Right lobe of liver (tissue), 6 donors: ENCODE results near the gene KRT26. TPM values are rescaled to one million over a fixed set of nuclear protein-coding genes. Genes with fewer than 3 reads are reported as not detected.

Experiments used
- ATAC-seq, 4 donors: fragments of 200-7000 bp; cut with Tn5 transposase; one replicate each; pipeline ENCODE4 v1.9.1; 2020; ENCODE audit warnings: mild to moderate bottlenecking in 4 of 4, moderate library complexity in 4 of 4
- DNase-seq, 3 donors: peaks; one replicate each; pipeline ENCODE4 v3.0.0-alpha.2; 2020
- H3K27ac ChIP-seq, 3 donors: fragments of 200-600 bp; one replicate each; pipeline ENCODE4 v1.8.0; 2022
- H3K27me3 ChIP-seq, 2 donors: fragments of 200-600 bp; one replicate each; pipeline ENCODE4 v1.8.0; 2022
- H3K36me3 ChIP-seq, 4 donors: fragments of 200-600 bp; sonication (generic) in 1 of 4; one replicate each; pipeline versions ENCODE4 v1.5.1 to v1.8.0; 2017 to 2022; ENCODE audit warnings: control low read depth in 1 of 4
- H3K4me1 ChIP-seq, 4 donors: fragments of 200-600 bp; sonication (generic) in 1 of 4; one replicate each; pipeline versions ENCODE4 v1.5.1 to v1.8.0; 2017 to 2022; ENCODE audit warnings: control low read depth in 1 of 4
- H3K4me3 ChIP-seq, 3 donors: fragments of 200-600 bp; one replicate each; pipeline ENCODE4 v1.8.0; 2022
- H3K9me3 ChIP-seq, 4 donors: fragments of 200-600 bp; sonication (generic) in 1 of 4; one replicate each; pipeline versions ENCODE4 v1.5.1 to v1.8.0; 2017 to 2022; ENCODE audit warnings: control low read depth in 1 of 4
- POLR2A ChIP-seq: fragments of 450-650 bp; IDR thresholded peaks from one replicate; pipeline ENCODE4 v1.6.1; 2017; ENCODE audit warnings: antibody characterized with exemption, mild to moderate bottlenecking
- WGBS: methylation state at CpG from one replicate; pipeline ENCODE4 v1.1.6; 2018; ENCODE audit warnings: low coverage, low lambda C conversion rate; ENCODE audit not compliant: insufficient coverage; ENCODE audit errors: missing lambda C conversion rate; 5-methylcytosine and 5-hydroxymethylcytosine counted together
- intact Hi-C, 2 donors: fragments of 100-400 bp; cut with DNase I; formaldehyde crosslinking; loops; one replicate each; pipeline versions ENCODE4 v1.11.2 to v1.14.1; 2022
- long read RNA-seq: library from polyadenylated mRNA; unstranded; transcript quantifications from one replicate; pipeline ENCODE4 v2.0.0, GENCODE V29; 2019
- total RNA-seq, 6 experiments: library from RNA; depleted of rRNA in 2 of 6; stranded (reverse); fragments of >200 nt in 2 of 6; fragmentation: NEBNext Ultra II Directional in 3 of 6; extraction: Animal tissue kit (Norgen Biotek cat#: 25700) in 3 of 6; gene quantifications; one replicate each; pipeline versions ENCODE4 v1.1.0 to v1.2.4, GENCODE V29; 2016 to 2023
- TF ChIP-seq, protein P1 (sequence below), 4 donors: fragments of 200-600 bp in 3 of 4; fragments of 450-650 bp in 1 of 4; IDR thresholded peaks; one replicate each; pipeline versions ENCODE4 v1.5.1 to v1.8.0; 2016 to 2022; ENCODE audit warnings: antibody characterized with exemption in 4 of 4, mild to moderate bottlenecking in 2 of 4
- donor health status: DM: no; HTN: yes; CAD: no.
- donor health status: DM: no; HTN: no; CAD: no.
- donor health status: DM: no; HTN: no; CAD: no.
- donor health status: DM: no; HTN: yes; CAD: no.
- donor health status: DM: no; HTN: yes; CAD: no.

Gene KRT26, protein sequence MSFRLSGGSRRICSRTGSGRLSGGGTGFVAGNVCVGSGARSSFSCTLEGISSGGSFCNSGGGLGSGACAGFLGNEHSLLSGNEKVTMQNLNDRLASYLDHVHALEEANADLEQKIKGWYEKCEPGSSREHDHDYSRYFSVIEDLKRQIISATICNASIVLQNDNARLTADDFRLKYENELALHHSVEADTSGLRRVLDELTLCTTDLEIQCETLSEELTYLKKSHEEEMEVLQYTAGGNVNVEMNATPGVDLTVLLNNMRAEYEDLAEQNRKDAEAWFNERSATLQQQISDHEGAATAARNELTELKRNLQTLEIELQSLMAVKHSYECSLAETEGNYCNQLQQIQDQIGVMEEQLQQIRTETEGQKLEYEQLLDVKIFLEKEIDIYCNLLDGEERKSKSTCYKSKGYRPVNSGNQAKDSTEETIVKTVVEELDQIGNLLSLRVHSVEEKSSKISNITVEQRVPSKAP
- not detected for total RNA-seq
- long read RNA-seq: 0 reads

DNA sequence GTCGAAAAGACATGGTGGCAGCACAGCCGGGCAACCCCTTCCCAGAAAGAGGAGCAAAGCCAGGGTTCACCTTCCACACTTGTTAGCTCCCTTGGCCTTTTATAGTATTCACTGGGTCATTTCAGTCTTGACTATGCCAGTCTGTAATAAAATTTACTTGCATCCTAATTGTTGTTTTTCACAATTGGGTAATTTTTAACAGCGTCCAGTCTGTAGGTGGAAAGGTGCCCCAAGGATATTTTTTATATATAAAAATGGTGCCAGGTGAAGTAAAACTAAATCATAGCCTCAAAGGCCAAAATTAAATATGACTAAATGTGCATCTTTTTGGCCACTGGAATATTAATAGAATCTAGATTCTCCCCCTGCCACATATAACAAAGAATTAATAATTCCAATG is at the start of gene KRT26:
TSS of gene KRT26 (minus strand) at position 101 of the 400 bp plus-strand sequence. CDS start at position 13, 88 bp downstream.
- H3K36me3 ChIP-seq: no peaks in the 10 kb centered on the region
- TF ChIP-seq, protein P1, sequence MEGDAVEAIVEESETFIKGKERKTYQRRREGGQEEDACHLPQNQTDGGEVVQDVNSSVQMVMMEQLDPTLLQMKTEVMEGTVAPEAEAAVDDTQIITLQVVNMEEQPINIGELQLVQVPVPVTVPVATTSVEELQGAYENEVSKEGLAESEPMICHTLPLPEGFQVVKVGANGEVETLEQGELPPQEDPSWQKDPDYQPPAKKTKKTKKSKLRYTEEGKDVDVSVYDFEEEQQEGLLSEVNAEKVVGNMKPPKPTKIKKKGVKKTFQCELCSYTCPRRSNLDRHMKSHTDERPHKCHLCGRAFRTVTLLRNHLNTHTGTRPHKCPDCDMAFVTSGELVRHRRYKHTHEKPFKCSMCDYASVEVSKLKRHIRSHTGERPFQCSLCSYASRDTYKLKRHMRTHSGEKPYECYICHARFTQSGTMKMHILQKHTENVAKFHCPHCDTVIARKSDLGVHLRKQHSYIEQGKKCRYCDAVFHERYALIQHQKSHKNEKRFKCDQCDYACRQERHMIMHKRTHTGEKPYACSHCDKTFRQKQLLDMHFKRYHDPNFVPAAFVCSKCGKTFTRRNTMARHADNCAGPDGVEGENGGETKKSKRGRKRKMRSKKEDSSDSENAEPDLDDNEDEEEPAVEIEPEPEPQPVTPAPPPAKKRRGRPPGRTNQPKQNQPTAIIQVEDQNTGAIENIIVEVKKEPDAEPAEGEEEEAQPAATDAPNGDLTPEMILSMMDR (IDR thresholded peaks at IDR 0.05): no peak
- TF ChIP-seq POLR2A: no peak
- DNase-seq (no peak), ATAC-seq (no peak)
- no peak within 1 kb of the TSS for H3K4me3 ChIP-seq
- no peaks in the 10 kb centered on the region for H3K9me3 ChIP-seq
- 100% methylated on average over 1 of the region's 3 CpGs for WGBS
- no peaks in the 10 kb centered on the region for H3K27me3 ChIP-seq
- no peaks in the 10 kb centered on the region for H3K4me1 ChIP-seq
- H3K27ac ChIP-seq: no peak within 1 kb of the TSS
- intact Hi-C loops: no loop called here

DNA sequence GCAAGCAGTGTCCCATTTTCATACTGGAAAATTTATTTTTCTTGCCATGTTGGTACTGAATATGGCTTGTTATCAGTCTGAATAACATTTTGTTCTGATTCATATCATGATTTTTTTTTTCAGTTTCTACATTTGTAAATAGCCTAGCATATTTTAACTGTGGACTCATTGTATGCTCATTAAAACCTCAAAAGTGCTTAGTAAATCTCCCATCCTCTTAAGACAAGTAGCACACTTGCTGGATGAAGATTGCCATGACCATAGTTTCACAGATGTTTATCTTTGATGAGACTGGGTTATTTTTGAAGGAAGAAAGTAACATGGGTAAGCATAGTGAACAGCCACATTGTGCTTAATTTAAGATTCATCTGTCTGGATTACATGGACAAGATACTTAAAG is 49.5 kb upstream of the KRT26 start:
- Histone ChIP-seq H3K4me3 (no peak overlapping the region), H3K27me3 (no peaks in the 10 kb centered on the region), H3K36me3 (no peaks in the 10 kb centered on the region), H3K27ac (no peak overlapping the region), H3K4me1 (peaks cover 0 to 6% (median 0%) of the 10 kb centered on the region in 4 donors), H3K9me3 (no peaks in the 10 kb centered on the region)
- no peak for DNase-seq
- intact Hi-C loops: no loop called here
- no peak for ATAC-seq
- no peak for TF ChIP-seq POLR2A
- TF ChIP-seq, protein P1 (IDR thresholded peaks at IDR 0.05): no peak

DNA sequence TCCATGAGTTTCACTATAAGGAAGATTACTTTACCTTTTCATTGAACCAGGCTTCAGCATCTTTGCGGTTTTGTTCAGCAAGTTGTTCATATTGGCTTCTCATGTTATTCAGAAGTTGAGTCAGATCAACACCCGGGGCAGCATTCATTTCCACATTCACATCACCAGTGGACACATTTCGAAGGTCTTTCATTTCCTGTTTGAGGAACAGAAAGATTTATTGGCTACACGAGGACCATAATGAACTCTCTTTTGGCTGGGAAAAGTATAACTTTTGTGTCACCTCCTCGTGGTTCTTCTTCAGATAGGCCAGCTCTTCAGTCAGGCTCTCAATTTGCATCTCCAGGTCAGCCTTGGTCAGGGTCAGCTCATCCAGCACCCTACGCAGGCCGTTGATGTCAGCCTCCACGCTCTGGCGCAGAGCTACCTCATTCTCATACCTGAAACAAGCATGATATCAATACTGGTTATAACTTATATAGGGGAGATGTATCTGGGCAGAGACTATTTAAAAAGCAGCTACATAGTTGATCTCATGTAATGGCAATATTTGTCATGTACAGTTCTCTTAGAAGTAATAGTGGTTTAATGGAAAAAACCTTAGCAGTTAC is 48.3 kb upstream of the KRT26 start:
- no peak overlapping the region for H3K4me3 ChIP-seq
- DNase-seq: no peak
- 88% methylated on average over 7 of the region's 9 CpGs for WGBS
- no peak for TF ChIP-seq POLR2A
- TF ChIP-seq, protein P1 (IDR thresholded peaks at IDR 0.05): no peak
- no peak overlapping the region for H3K27ac ChIP-seq
- no peaks in the 10 kb centered on the region for H3K27me3 ChIP-seq
- no peaks in the 10 kb centered on the region for H3K9me3 ChIP-seq
- H3K4me1 ChIP-seq: peaks cover 0 to 6% (median 0%) of the 10 kb centered on the region in 4 donors
- no peaks in the 10 kb centered on the region for H3K36me3 ChIP-seq
- no peak for ATAC-seq
- intact Hi-C loops: no loop called here

DNA sequence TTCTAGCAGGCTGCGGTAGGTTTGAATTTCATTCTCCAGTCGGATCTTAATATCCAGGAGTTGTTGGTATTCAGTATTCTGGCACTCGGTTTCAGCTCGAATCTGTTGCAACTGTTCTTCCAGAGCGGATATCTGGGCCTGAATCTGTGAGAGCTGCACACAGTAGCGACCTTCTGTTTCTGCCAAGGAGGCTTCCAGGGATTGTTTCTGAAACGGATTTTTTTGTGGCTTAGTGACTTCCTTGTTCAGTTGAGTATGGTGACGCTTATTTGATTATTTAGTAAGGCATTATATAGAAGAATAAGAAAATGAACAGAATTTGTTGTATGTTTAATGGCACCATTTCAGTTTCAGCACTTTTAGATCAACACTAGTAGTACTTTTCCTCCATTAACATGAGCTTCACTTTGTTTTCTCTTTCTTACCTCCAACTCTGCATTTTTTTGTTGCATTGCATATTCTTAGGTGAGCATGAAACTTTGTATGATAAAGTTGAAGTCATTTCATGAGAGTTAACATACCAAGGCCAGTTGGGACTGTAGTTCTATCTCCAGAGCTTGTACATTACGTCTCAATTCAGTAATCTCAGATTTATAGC is 47.6 kb upstream of the KRT26 start:
- H3K36me3 ChIP-seq: no peaks in the 10 kb centered on the region
- peaks cover 0 to 6% (median 0%) of the 10 kb centered on the region in 4 donors for H3K4me1 ChIP-seq
- peak overlapping the region; percentile 39 to 77 (median 55) for H3K27ac ChIP-seq
- 35% methylated on average over 9 of the region's 9 CpGs for WGBS
- H3K9me3 ChIP-seq: no peaks in the 10 kb centered on the region
- H3K27me3 ChIP-seq: no peaks in the 10 kb centered on the region
- peak overlapping the region; percentile 66 to 78 (median 74) for H3K4me3 ChIP-seq
- TF ChIP-seq POLR2A: no peak
- TF ChIP-seq, protein P1 (IDR thresholded peaks at IDR 0.05): no peak
- intact Hi-C loops: no loop called here
- DNase-seq (no peak), ATAC-seq (peak; percentile 20 to 44 (median 38))
